GM10266 (cell line): ENCODE measurements around the gene MSRB3.

Source experiments
- DNase-seq: peaks from one replicate; pipeline ENCODE4 v3.0.0; 2012; ENCODE audit errors: extremely low spot score
- TF ChIP-seq, protein P1 (sequence below): IDR thresholded peaks from 2 replicates; pipeline ENCODE4 v1.5.1; 2012; ENCODE audit warnings: mild to moderate bottlenecking, low read depth; ENCODE audit not compliant: control insufficient read depth, insufficient read depth; ENCODE audit errors: missing control alignments

MSRB3 gene

DNA sequence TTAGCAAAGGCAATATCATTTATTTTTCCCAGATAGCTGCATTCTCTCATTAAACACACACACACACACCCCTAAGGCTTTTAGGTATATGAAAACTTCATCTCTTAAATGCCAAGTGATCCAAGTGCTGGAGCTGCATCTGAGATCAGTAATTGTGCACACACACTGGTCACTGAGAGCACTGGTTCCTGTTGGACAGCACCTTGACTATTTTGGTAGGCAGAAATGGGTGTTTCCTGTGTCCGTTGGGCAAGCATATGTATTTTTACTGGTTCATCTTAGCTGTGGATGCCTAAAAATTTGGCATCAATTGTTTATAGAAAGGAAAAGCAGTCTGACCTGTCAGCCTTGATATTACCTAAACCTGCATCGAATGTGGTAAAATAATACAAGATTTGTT is 182.5 kb downstream of the MSRB3 start:
- no peak for DNase-seq
- TF ChIP-seq, protein P1, sequence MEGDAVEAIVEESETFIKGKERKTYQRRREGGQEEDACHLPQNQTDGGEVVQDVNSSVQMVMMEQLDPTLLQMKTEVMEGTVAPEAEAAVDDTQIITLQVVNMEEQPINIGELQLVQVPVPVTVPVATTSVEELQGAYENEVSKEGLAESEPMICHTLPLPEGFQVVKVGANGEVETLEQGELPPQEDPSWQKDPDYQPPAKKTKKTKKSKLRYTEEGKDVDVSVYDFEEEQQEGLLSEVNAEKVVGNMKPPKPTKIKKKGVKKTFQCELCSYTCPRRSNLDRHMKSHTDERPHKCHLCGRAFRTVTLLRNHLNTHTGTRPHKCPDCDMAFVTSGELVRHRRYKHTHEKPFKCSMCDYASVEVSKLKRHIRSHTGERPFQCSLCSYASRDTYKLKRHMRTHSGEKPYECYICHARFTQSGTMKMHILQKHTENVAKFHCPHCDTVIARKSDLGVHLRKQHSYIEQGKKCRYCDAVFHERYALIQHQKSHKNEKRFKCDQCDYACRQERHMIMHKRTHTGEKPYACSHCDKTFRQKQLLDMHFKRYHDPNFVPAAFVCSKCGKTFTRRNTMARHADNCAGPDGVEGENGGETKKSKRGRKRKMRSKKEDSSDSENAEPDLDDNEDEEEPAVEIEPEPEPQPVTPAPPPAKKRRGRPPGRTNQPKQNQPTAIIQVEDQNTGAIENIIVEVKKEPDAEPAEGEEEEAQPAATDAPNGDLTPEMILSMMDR, result no peak

DNA sequence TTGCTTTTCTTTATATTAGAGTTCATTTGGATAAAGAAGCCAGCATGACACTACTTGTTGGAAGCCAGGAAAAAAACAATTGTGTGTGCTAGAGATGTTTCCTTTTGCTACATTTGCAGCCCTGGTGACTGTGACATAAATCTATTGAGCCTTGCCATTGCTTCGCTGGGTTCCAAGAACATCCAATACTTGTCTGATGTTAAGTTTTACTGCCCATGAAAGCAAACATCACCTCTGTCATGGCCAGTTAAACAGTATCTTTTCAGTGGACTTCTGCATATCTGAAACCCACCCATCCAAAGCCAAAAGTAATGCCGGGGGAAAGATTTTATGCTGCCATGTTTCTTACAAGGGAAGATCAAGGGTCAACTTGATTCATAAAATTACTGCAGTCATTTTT is 184.0 kb downstream of the MSRB3 start:
- DNase-seq, result no peak
- TF ChIP-seq, protein P1, result no peak

DNA sequence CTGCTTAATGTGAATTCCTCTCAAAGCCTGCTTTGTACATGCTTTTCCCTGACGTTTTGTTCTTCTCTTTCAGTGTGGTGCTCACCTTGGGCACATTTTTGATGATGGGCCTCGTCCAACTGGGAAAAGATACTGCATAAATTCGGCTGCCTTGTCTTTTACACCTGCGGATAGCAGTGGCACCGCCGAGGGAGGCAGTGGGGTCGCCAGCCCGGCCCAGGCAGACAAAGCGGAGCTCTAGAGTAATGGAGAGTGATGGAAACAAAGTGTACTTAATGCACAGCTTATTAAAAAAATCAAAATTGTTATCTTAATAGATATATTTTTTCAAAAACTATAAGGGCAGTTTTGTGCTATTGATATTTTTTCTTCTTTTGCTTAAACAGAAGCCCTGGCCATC is 184.6 kb downstream of the MSRB3 start:
- TF ChIP-seq, protein P1, result no peak
- no peak for DNase-seq

DNA sequence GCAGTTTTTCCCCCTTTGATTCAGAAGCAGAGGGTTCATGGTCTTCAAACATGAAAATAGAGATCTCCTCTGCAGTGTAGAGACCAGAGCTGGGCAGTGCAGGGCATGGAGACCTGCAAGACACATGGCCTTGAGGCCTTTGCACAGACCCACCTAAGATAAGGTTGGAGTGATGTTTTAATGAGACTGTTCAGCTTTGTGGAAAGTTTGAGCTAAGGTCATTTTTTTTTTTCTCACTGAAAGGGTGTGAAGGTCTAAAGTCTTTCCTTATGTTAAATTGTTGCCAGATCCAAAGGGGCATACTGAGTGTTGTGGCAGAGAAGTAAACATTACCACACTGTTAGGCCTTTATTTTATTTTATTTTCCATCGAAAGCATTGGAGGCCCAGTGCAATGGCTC is 185.1 kb downstream of the MSRB3 start:
- no peak for DNase-seq

DNA sequence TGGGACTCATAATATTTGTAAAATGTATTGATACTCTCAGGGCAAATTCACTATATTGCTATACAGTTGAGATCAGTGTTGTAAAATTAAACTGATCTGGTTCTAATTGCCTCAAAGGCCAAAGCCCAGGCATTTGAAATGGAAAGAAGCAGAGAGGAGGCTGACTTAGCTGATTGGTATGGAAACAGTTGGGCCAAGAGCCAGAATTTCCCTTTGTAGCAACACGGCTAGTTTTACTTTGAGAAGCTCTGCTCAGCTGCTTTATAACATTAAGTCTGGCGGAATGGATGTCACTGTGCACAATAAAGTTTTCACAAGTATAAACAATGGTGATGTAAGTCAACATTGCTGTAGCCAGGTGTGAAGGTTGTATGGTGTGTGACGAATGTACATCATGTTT is 186.4 kb downstream of the MSRB3 start:
- DNase-seq, result no peak
- TF ChIP-seq, protein P1, result no peak

More for the DNA sequence above, 185.1 kb downstream of the MSRB3 start:
- TF ChIP-seq, protein P1, result no peak

DNA sequence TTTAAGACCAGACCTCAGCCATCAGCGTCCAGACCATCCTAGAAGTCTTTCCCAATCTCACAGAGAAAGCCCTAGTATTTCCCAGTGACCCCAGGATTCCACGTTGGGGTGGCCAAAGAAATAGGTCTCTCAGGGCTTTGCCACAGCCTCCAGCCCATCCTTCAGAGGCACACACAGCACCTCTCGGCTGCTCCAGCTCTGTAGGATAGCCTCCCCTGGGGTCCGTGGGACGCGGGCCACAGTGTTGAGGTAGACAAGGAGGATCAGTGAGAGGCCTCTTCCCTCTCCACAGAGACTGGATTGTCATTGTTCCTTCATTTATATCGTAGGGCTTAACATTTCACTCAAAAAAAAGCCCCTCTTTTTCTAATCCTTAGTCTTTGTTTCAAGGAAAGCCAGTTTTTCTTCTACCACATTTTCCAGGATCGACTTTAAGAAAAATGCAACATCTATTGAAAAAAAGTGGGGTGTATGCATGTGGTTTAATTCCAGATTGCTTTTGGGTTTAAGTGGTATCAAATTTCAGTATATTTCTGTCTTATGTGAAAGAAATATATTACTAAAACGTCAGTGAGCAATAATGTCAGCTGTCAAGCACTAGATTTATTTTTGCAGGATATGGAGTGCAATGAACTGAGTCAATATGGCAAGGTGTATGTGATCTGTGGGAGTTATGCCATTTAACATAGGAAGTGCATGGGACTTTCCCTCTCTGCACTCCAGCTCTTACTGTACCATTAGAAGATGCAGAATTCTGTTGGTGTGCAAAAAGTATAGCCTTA is 187.5 kb downstream of the MSRB3 start:
- TF ChIP-seq, protein P1, result no peak
- no peak for DNase-seq

DNA sequence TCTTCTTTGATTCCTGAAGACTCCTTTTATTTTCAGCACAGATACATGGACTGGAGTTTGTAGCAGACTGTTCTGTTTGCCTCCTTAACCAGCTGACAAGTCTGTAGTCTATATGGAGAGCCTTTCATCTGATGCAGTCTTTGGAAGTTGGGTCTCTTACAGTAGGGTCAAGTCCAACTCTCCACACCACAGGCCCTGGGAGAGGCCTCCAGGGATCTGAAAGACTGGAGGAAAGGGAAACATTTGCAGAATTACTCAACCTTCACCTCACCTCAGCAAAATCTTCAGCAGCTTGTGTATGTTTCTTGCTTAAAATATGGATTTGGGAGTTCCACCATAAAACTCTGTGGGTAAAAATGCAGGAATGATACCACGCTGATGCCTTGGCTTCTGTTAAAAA is 188.4 kb downstream of the MSRB3 start:
- TF ChIP-seq, protein P1, result no peak
- DNase-seq, result no peak
